ENCODE data around the gene ARAP1.

- TF ChIP-seq GATA2 (IDR thresholded peaks at IDR 0.05; ENCODE audit: low read depth, low read length) (no peak), GATA3 (IDR thresholded peaks at IDR 0.05; ENCODE audit: low read depth, low read length) (no peak)
These were observed 63.7 kb downstream of the ARAP1 start for GRCh38 chr11:72688486-72688885.

Measured in SH-SY5Y (cell line).